Testis (tissue), 3 donors: ENCODE measurements around the gene HGS. TPM values are rescaled to one million over a fixed set of nuclear protein-coding genes. Genes with fewer than 3 reads are reported as not detected.

ENCODE experiments used
- DNase-seq: peaks from one replicate; pipeline ENCODE4 v3.0.0-alpha.2; 2019
- H3K27ac ChIP-seq, 2 donors: fragments of 200-600 bp; sonication (generic); one replicate each; pipeline ENCODE4 v1.5.1; 2019
- H3K27me3 ChIP-seq: fragments of 200-600 bp; sonication (generic); one replicate; pipeline ENCODE4 v1.5.1; 2019
- H3K36me3 ChIP-seq: fragments of 200-600 bp; sonication (generic); one replicate; pipeline ENCODE4 v1.5.1; 2017; ENCODE audit warnings: low read depth; ENCODE audit errors: missing control alignments
- H3K4me1 ChIP-seq: fragments of 200-600 bp; sonication (generic); one replicate; pipeline ENCODE4 v1.5.1; 2019
- H3K4me3 ChIP-seq, 2 donors: fragments of 200-600 bp; sonication (generic); one replicate each; pipeline ENCODE4 v1.5.1; 2017 to 2019
- H3K9me3 ChIP-seq: fragments of 200-600 bp; sonication (generic); one replicate; pipeline ENCODE4 v1.5.1; 2017
- POLR2A ChIP-seq: fragments of 450-650 bp; IDR thresholded peaks from one replicate; pipeline ENCODE4 v1.6.1; 2017; ENCODE audit warnings: antibody characterized with exemption, mild to moderate bottlenecking, moderate library complexity
- WGBS, 2 donors: methylation state at CpG; one replicate each; pipeline ENCODE4 v1.1.5; 2018; 5-methylcytosine and 5-hydroxymethylcytosine counted together
- intact Hi-C: fragments of 100-400 bp; cut with DNase I; formaldehyde crosslinking; loops from one replicate; pipeline ENCODE4 v1.15.1; 2023; ENCODE audit warnings: low total_unique reads
- polyA plus RNA-seq: library from polyadenylated mRNA; stranded (reverse); fragments of 350-450 nt; fragmentation: Illumina TruSeq; extraction: RNeasy Lipid Tissue Mini Kit (QIAGEN cat#74804); gene quantifications from one replicate; pipeline ENCODE4 v1.2.3, GENCODE V29; 2014; ENCODE audit warnings: low read depth, low replicate concordance; ENCODE audit not compliant: insufficient read depth
- total RNA-seq, 2 donors: library from RNA; depleted of rRNA; stranded (reverse); fragments of >200 nt; gene quantifications; one replicate each; pipeline ENCODE4 v1.2.3, GENCODE V29; 2016
- TF ChIP-seq, protein P1 (sequence below), 3 experiments: fragments of 450-650 bp in 2 of 3; fragments of 200-600 bp in 1 of 3; sonication (generic) in 1 of 3; IDR thresholded peaks; one replicate each; pipeline ENCODE4 v1.5.1; 2016 to 2019; ENCODE audit warnings: antibody characterized with exemption in 3 of 3, mild to moderate bottlenecking in 2 of 3, moderate library complexity in 1 of 3

The HGS gene
- total and polyA plus RNA-seq, 3 donors from 2014 or later = 154 to 182 (median 160) TPM

DNA sequence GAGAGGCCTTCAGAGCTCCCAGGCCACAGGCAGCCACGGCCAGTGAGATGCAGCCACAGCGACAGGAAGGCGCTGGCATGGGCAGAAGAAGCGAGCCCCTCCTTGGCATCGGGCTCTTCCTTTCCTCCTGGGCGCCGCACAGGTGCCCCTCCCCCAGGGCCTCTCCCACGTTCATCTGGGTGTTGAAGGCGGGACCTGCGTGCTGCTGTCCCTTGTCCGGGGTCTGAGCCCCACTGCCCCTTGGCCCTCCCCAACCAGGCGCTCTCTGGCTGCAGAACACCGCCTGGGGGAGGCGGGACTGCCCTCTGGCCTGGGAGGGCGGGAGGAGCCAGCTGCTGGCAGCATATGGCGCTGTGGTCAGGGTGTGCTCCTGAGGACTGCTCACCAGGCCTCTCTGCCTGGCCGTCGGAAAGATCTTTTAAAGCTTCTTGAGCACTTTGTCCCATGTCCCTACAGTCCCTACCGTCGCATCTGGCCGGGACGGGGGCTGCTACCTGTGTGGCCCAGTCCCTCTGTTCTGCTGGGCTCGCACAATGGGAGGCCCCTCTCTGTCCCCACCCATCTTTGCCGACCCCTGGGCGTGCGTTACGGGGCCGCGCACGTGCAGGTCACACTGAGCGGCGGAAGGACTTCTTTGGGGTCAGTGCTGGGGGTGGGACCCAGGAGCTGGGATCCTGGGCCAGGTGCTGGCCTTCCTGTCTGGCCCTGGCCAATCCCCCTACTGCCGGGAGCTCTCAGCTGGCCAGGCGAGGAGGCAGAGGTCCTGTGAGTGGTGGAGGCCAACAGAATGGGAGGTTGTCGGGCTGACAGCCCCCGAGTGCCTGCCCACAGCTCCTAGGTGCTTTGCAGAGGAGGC is 30.0 kb downstream of the HGS start:
- Histone ChIP-seq H3K36me3 (no peaks in the 10 kb centered on the region), H3K9me3 (no peaks in the 10 kb centered on the region), H3K27me3 (no peaks in the 10 kb centered on the region), H3K4me3 (no peak overlapping the region), H3K4me1 (peaks cover 30% of the 10 kb centered on the region), H3K27ac (no peak overlapping the region)
- intact Hi-C loops = no loop called here
- no peak for TF ChIP-seq POLR2A
- TF ChIP-seq, protein P1, sequence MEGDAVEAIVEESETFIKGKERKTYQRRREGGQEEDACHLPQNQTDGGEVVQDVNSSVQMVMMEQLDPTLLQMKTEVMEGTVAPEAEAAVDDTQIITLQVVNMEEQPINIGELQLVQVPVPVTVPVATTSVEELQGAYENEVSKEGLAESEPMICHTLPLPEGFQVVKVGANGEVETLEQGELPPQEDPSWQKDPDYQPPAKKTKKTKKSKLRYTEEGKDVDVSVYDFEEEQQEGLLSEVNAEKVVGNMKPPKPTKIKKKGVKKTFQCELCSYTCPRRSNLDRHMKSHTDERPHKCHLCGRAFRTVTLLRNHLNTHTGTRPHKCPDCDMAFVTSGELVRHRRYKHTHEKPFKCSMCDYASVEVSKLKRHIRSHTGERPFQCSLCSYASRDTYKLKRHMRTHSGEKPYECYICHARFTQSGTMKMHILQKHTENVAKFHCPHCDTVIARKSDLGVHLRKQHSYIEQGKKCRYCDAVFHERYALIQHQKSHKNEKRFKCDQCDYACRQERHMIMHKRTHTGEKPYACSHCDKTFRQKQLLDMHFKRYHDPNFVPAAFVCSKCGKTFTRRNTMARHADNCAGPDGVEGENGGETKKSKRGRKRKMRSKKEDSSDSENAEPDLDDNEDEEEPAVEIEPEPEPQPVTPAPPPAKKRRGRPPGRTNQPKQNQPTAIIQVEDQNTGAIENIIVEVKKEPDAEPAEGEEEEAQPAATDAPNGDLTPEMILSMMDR (IDR thresholded peaks at IDR 0.05) = no peak
- peak; percentile 62 for DNase-seq
- 67 to 81% methylated on average over 19 to 36 of the region's 36 CpGs for WGBS, 2 donors

DNA sequence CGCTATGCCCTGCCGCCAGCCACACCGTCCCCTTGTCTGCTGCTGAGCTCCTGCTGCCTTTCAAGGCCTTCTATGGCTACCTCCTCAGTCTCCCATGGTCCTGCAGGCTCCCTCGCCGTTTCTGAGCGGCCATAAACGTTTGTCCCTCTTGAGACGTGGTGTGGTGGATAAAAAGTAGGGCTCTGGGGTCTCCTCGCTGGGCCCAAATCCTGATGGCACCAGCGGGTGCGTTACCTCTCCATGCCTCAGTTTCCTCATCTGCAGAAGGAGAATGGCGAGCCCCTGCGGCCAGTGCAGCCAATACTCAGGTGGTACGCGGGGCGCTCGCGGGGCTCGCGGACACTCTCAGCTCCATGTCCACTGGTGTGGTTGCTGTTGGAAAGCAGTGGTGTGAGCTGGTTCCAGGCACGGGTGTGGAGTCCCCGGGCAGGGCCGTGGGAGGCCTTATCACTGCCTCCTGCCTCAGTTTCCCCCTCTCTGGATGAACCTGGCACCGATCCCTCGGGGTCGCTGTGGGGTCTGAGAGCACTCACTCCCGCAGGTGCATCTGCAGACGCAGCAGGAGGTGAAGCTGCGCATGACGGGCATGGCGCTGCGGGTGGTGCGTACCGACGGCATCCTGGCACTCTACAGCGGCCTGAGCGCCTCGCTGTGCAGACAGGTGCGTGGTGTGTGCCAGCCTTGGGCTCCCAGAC is 30.7 kb downstream of the HGS start:
- H3K27me3 ChIP-seq = no peaks in the 10 kb centered on the region
- H3K27ac ChIP-seq = no peak overlapping the region
- intact Hi-C loops = no loop called here
- no peaks in the 10 kb centered on the region for H3K9me3 ChIP-seq
- TF ChIP-seq, protein P1 (IDR thresholded peaks at IDR 0.05) = no peak
- TF ChIP-seq POLR2A = no peak
- no peak for DNase-seq
- peaks cover 30% of the 10 kb centered on the region for H3K4me1 ChIP-seq
- WGBS, 2 donors = 81 to 91% methylated on average over 13 to 32 of the region's 39 CpGs
- no peak overlapping the region for H3K4me3 ChIP-seq
- H3K36me3 ChIP-seq = no peaks in the 10 kb centered on the region

DNA sequence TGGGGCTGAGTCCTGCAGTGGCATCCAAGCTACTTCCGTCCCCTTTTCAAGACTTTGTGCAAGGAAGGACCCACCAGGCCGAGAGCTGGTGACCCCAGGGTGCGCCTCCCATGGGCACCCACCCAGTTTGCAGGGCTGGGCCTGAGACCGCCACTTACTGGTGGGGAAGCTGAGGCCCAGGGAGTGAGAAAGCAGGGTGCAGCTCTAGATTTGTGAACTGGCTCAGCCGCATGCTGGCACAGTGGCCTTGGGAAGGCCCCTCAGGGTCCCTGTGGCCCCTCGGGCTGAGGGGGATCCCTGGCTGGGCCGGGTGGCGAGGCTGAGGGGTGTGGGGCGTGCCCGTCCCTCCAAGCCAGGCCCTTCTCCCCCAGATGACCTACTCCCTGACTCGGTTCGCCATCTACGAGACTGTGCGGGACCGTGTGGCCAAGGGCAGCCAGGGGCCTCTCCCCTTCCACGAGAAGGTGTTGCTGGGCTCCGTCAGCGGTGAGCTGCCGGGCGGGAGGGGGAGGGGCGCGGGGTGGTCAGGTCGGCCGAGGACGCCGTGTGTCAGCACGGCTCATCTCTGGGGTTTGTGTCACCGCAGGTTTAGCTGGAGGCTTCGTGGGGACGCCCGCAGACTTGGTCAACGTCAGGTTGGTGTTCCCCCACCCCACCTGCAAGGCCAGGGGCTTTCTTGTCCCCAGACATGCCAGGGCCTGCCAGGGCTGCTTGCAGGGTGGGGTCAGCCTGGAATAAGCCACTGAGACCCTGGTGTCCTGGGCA is 31.5 kb downstream of the HGS start:
- WGBS, 2 donors = 92 to 94% methylated on average over 16 to 32 of the region's 32 CpGs
- Histone ChIP-seq H3K4me3 (no peak overlapping the region), H3K36me3 (no peaks in the 10 kb centered on the region), H3K4me1 (peaks cover 30% of the 10 kb centered on the region), H3K9me3 (no peaks in the 10 kb centered on the region), H3K27ac (no peak overlapping the region), H3K27me3 (no peaks in the 10 kb centered on the region)
- TF ChIP-seq, protein P1 (IDR thresholded peaks at IDR 0.05) = no peak
- TF ChIP-seq POLR2A = no peak
- intact Hi-C loops = no loop called here
- no peak for DNase-seq

DNA sequence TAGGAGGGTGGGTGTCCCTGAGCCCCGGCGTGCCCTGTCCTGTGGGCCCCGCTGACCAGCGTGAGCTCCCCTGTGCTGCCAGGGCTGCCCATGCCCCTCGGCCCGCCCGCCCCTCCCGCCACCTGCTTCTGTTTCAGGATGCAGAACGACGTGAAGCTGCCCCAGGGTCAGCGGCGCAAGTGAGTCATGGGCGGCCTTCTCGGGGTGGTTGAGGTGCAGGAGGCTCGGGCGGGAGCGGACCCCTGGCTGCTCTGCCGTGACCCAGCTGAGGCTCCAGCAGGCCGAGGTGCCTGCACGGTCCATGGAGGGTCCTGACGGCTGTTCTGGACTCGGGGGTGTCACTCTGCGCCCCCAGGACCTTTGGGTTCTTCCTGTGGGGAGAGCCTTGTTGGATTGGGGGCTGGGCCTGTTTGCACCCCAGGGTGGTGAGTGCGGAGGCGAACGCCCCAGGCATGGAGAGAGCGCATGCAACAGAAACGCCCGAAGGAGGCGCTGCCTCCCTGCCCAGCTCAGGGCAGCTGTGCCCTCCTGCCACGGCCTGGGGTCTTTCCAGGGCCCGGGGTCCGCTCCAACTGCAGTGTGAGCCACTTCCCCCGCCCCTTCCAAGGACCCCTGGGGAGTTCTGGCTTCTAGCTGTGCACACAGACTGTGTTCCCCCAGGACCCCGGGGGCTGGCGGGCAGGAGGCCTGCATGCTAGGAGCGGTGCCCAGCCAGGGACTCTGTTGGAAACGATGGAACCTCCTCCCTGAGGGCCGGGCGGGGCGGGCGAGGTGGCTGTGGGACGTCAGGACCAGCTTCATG is 32.3 kb downstream of the HGS start:
- DNase-seq = no peak
- intact Hi-C loops = no loop called here
- Histone ChIP-seq H3K27me3 (no peaks in the 10 kb centered on the region), H3K27ac (no peak overlapping the region), H3K9me3 (no peaks in the 10 kb centered on the region), H3K36me3 (no peaks in the 10 kb centered on the region), H3K4me3 (no peak overlapping the region), H3K4me1 (peaks cover 25% of the 10 kb centered on the region)
- TF ChIP-seq POLR2A = no peak
- TF ChIP-seq, protein P1 (IDR thresholded peaks at IDR 0.05) = no peak
- 69 to 95% methylated on average over 3 to 39 of the region's 43 CpGs for WGBS, 2 donors
